ENCODE measurements around the gene ELF4.

- TF ChIP-seq, protein P1, sequence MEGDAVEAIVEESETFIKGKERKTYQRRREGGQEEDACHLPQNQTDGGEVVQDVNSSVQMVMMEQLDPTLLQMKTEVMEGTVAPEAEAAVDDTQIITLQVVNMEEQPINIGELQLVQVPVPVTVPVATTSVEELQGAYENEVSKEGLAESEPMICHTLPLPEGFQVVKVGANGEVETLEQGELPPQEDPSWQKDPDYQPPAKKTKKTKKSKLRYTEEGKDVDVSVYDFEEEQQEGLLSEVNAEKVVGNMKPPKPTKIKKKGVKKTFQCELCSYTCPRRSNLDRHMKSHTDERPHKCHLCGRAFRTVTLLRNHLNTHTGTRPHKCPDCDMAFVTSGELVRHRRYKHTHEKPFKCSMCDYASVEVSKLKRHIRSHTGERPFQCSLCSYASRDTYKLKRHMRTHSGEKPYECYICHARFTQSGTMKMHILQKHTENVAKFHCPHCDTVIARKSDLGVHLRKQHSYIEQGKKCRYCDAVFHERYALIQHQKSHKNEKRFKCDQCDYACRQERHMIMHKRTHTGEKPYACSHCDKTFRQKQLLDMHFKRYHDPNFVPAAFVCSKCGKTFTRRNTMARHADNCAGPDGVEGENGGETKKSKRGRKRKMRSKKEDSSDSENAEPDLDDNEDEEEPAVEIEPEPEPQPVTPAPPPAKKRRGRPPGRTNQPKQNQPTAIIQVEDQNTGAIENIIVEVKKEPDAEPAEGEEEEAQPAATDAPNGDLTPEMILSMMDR (IDR thresholded peaks at IDR 0.05; ENCODE audit: low read depth, low read length, poor library complexity, severe bottlenecking), result no peak
- no peak for TF ChIP-seq EZH2phosphoT487 (IDR thresholded peaks at IDR 0.05; ENCODE audit: borderline replicate concordance, low read length)
Observed at GRCh38 chrX:130125091-130125874, 15.0 kb upstream of the ELF4 start.

All from DOHH2 (cell line).